Measurements from ENCODE around the gene SYK.

Gene SYK

GRCh38 chr9:90770182-90770738, 31.4 kb upstream of the SYK start:
- Histone ChIP-seq H2AFZ (no peak overlapping the region), H3K9ac (no peak overlapping the region), H3K79me2 (no peaks in the 10 kb centered on the region), H3K9me3 (ENCODE audit: control insufficient read depth, low read length) (no peaks in the 10 kb centered on the region), H3K4me3 (ENCODE audit: low read depth, low read length) (no peak overlapping the region), H3K4me1 (peaks cover 12% of the 10 kb centered on the region), H3K27ac (peak overlapping the region; percentile 49), H3K4me2 (ENCODE audit: low read length) (no peak overlapping the region), H3K36me3 (ENCODE audit: control insufficient read depth, insufficient read depth, low read length) (no peaks in the 10 kb centered on the region), H3K27me3 (ENCODE audit: control insufficient read depth, insufficient read depth, low read length) (no peaks in the 10 kb centered on the region)
- TF ChIP-seq, protein P1, sequence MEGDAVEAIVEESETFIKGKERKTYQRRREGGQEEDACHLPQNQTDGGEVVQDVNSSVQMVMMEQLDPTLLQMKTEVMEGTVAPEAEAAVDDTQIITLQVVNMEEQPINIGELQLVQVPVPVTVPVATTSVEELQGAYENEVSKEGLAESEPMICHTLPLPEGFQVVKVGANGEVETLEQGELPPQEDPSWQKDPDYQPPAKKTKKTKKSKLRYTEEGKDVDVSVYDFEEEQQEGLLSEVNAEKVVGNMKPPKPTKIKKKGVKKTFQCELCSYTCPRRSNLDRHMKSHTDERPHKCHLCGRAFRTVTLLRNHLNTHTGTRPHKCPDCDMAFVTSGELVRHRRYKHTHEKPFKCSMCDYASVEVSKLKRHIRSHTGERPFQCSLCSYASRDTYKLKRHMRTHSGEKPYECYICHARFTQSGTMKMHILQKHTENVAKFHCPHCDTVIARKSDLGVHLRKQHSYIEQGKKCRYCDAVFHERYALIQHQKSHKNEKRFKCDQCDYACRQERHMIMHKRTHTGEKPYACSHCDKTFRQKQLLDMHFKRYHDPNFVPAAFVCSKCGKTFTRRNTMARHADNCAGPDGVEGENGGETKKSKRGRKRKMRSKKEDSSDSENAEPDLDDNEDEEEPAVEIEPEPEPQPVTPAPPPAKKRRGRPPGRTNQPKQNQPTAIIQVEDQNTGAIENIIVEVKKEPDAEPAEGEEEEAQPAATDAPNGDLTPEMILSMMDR (IDR thresholded peaks at IDR 0.05), result no peak

DNA sequence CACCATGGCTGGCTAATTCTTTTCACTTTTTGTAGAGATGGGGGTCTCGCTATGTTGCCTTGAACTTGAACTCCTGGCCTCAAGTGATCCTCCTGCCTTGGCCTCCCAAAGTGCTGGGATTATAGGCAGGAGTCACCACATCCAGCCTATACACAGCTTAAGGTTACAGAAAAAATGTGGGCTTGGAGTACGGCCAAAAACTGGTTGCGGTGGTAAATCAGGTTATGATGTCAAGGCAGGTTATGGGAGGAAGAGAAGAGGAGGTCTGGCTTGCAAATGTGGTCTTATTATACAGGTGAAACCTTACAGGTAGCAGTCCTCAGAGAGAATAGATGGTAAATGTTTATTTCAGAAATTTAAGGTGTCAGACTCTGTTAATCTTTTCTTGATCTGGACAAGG, 30.7 kb upstream of the SYK start:
- H3K9me3 ChIP-seq (ENCODE audit: control insufficient read depth, low read length), result no peaks in the 10 kb centered on the region
- no peak overlapping the region for H3K4me3 ChIP-seq (ENCODE audit: low read depth, low read length)
- H3K79me2 ChIP-seq, result no peaks in the 10 kb centered on the region
- TF ChIP-seq, protein P1 (IDR thresholded peaks at IDR 0.05), result no peak
- H3K4me1 ChIP-seq, result peaks cover 12% of the 10 kb centered on the region
- no peak overlapping the region for H2AFZ ChIP-seq
- H3K4me2 ChIP-seq (ENCODE audit: low read length), result peak overlapping the region; percentile 18
- no peaks in the 10 kb centered on the region for H3K27me3 ChIP-seq (ENCODE audit: control insufficient read depth, insufficient read depth, low read length)
- no peak overlapping the region for H3K9ac ChIP-seq
- H3K27ac ChIP-seq, result peak overlapping the region; percentile 49
- no peaks in the 10 kb centered on the region for H3K36me3 ChIP-seq (ENCODE audit: control insufficient read depth, insufficient read depth, low read length)

- TF ChIP-seq, protein P1 (IDR thresholded peaks at IDR 0.05), result no peak
- Histone ChIP-seq H3K36me3 (ENCODE audit: control insufficient read depth, insufficient read depth, low read length) (no peaks in the 10 kb centered on the region), H3K79me2 (no peaks in the 10 kb centered on the region), H2AFZ (no peak overlapping the region), H3K9me3 (ENCODE audit: control insufficient read depth, low read length) (no peaks in the 10 kb centered on the region), H3K9ac (no peak overlapping the region), H3K4me2 (ENCODE audit: low read length) (no peak overlapping the region), H3K27ac (no peak overlapping the region), H3K4me1 (peaks cover 12% of the 10 kb centered on the region), H3K27me3 (ENCODE audit: control insufficient read depth, insufficient read depth, low read length) (no peaks in the 10 kb centered on the region), H3K4me3 (ENCODE audit: low read depth, low read length) (no peak overlapping the region)
Measured at GRCh38 chr9:90772386-90772785, 29.2 kb upstream of the SYK start.

- Histone ChIP-seq H3K4me3 (ENCODE audit: low read depth, low read length) (no peak overlapping the region), H3K4me1 (peaks cover 16% of the 10 kb centered on the region), H3K36me3 (ENCODE audit: control insufficient read depth, insufficient read depth, low read length) (no peaks in the 10 kb centered on the region), H3K4me2 (ENCODE audit: low read length) (peak overlapping the region; percentile 2), H3K9ac (no peak overlapping the region), H3K27ac (peak overlapping the region; percentile 69), H3K9me3 (ENCODE audit: control insufficient read depth, low read length) (no peaks in the 10 kb centered on the region), H3K27me3 (ENCODE audit: control insufficient read depth, insufficient read depth, low read length) (no peaks in the 10 kb centered on the region), H2AFZ (no peak overlapping the region), H3K79me2 (no peaks in the 10 kb centered on the region)
- TF ChIP-seq, protein P1 (IDR thresholded peaks at IDR 0.05), result peak; percentile 62
Measured at GRCh38 chr9:90773617-90774016, 28.0 kb upstream of the SYK start.

DNA sequence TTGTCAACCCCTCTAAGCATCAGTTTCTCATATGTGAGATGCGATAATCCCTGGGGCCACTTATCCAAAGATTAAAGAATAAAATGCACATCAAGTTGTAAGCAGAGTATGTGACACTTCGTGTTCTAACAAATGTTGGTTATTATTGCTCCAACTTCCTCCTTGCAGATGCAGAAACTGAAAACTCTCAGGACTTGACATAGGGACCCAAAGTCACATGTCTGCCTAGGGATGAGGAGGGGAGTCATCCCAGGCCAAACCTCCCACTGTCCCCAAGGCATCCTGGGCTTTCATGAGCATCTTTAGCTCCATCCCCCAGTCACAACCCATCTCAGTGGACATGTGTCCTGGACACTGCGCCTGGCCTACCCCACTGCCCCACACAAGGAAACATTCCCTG, 27.5 kb upstream of the SYK start:
- Histone ChIP-seq H3K4me3 (ENCODE audit: low read depth, low read length) (no peak overlapping the region), H3K27ac (peak overlapping the region; percentile 69), H3K36me3 (ENCODE audit: control insufficient read depth, insufficient read depth, low read length) (no peaks in the 10 kb centered on the region), H3K9ac (no peak overlapping the region), H3K79me2 (no peaks in the 10 kb centered on the region), H3K4me1 (peaks cover 16% of the 10 kb centered on the region), H3K27me3 (ENCODE audit: control insufficient read depth, insufficient read depth, low read length) (no peaks in the 10 kb centered on the region), H3K4me2 (ENCODE audit: low read length) (no peak overlapping the region), H3K9me3 (ENCODE audit: control insufficient read depth, low read length) (no peaks in the 10 kb centered on the region), H2AFZ (no peak overlapping the region)
- TF ChIP-seq, protein P1 (IDR thresholded peaks at IDR 0.05), result no peak

Measured in parathyroid adenoma (tissue), 2 donors.